NCI-H524 (cell line): ENCODE results near the gene FKBP1B.
"Not testable (repeated sequence)": the region's sequence is repeated elsewhere in the genome, so short reads cannot be mapped to it uniquely, and the experiment has no call there.

Experiments used
- DNase-seq, 2 experiments: peaks; one replicate each; lab custom pipeline; 2025; lab: John Stamatoyannopoulos, UW

Gene FKBP1B

DNA sequence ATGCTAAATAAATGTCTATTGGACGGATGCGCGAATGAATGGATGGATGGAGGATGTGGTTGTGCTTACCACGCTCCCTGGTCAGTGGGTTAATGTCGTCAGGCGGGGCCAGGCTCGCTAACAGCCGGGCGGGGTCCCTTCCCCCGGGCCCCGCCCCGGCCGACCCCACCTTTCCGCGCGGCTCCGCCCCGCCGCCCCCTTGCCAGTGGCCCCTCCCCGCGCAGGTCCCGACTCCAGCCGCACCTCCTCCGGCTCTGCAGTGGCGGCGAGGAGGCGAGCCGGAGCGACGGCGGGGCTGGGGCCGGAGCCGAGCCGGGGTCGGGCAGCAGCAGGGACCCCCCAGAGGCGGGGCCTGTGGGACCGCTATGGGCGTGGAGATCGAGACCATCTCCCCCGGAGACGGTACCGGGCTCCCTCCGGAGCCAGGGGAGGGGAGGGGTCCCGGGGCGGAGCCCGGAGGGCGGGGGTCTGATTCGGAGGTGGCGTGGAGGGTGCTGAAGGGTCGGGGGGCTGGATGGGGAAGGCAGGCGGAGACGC is at the start of gene FKBP1B:
FKBP1B (plus strand) TSS at position 257 of the 537 bp plus-strand sequence; CDS start at position 366, 109 bp downstream.
- peak; percentile 71 to 78 for DNase-seq

DNA sequence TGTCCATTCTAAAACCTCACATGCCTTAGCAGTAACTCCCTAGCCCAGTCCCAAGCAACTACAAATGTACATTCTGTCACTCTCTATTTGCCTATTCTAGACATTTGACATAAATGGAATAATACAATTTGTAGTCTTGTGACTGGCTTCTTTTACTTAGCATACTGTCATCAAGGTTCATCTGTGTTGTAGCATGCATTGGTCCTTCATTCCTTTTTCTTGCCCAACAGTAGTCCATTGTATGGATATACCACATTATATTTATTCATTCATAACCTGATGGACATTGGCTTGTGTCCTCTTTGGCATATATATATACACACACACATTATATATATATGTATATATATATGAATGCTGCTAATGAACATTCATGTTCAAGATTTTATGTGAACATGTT is 41.8 kb upstream of the FKBP1B start:
- no peak for DNase-seq

DNA sequence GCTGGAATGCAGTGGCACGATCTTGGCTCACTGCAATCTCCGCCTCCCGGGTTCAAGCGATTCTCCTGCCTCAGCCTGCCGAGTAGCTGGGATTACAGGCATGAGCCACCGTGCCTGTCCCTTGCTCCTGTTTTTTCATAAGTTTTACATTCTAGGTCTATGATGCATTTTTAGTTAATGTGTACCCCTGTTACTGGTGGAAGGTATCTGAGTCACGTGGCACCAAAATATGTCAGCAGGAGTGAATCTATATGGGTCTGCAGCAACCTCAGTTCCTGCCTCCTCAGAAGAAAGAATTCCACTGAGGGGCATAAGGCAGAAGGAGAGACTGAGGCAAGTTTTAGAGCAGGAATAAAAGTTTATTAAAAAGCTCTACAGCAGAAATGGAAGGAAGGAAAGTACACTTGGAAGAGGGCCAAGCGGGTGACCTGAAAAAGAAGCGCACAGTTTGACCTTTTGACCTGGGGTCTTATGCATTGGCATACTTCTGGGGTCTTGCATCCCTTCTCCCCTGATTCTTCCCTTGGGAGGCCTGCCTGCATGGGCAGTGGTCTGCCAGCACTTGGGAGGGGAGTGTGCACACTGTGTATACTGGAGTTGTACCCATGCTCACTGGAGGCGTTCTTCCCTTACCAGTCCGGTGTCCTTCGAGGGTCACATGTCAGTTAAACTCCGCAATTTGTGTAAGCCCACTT is 40.7 kb upstream of the FKBP1B start:
- no peak for DNase-seq

DNA sequence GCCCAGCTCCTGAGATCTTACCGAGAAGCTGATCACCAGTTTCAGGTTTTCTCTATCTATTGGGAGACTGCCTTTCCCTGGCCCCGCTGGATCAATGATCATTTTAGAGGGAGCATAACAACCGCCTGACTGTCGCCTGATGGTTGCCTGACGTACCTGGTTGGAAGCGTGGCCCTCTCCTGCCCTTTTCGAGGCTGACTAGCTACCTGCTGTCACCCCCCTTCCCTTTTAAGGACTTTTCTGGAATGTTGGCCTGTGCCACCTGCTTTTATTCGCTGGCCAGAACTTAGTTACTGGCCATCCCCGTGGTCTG is 40.2 kb upstream of the FKBP1B start:
- no peak for DNase-seq

DNA sequence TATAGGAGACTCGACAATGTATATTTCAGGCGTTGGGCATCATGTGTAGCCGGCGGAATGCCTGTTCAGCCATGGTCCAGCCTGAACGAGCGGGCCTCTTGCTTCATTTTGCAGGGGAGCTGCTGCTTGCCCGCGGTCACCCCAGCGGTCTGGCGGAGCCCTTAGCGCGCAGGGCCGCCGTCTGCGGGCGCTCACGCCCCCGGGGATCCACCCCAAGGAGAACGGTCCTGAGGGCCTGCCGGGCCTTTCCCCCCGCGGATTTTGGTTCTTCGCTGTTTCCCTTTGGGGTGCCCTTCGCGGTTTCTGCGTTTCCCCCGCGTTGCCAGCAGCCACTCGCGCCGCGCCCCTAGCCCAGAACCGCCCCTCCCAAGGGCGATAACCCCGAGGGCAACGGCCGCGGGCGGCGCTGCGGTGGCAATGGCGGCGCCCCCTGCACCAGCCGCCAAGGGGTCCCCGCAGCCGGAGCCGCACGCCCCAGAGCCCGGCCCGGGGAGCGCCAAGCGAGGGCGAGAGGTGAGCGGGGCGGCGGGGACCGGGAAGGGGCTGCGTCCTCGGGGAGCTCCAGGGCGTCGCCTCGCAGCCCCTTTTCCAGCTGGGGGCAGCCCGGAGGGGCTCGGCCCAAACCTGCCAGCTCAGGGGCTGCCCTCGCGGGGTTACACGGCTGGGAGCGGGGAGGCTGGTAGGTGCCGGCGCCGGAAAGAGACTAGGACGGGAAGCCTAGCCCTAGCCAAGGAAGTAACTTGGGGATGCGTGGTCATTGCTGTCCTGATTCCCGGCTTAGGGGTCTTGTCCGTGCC is 39.7 kb upstream of the FKBP1B start, which contains the start of gene MFSD2B:
MFSD2B (plus strand) TSS at position 406 of the 797 bp plus-strand sequence; CDS start at position 418, 12 bp downstream.
- no peak for DNase-seq

DNA sequence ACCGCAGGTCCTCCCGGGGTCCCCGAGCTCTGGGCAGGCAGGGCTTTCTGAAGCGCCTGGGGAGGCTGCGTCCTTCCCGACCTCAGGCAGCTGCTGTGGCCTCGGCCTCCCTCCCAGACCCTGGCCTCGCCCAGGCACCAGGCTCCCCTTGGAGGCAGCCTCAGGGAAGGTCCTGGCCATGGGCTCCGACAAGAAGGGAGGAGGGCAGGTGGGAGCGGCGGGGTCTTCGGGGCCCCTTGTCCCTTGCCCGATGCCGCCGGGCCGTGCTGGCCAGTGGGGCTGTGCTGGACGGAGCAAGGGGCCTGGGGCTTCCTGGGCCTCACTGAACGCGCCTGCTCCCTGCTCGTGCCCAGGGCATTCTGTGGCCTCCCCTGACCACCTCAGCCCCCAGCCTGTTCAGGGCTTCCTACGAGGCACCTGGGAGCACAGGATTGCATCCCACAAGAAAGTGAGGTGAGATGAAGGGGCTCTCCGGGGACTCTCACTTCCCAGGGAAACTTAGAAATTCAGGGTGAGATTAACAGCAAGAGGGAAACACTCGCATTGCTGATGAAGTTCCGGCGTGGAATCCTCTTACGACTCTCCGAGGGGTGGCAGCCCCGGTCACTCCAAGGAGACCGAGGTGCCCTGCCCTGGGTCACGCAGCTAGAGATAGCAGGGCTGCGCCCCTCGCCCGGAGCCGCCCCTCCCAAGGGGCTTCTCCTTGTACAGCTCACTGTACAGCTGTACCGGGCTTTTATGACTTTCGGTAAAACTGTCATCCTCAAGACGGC is 38.9 kb upstream of the FKBP1B start:
- DNase-seq: no peak

DNA sequence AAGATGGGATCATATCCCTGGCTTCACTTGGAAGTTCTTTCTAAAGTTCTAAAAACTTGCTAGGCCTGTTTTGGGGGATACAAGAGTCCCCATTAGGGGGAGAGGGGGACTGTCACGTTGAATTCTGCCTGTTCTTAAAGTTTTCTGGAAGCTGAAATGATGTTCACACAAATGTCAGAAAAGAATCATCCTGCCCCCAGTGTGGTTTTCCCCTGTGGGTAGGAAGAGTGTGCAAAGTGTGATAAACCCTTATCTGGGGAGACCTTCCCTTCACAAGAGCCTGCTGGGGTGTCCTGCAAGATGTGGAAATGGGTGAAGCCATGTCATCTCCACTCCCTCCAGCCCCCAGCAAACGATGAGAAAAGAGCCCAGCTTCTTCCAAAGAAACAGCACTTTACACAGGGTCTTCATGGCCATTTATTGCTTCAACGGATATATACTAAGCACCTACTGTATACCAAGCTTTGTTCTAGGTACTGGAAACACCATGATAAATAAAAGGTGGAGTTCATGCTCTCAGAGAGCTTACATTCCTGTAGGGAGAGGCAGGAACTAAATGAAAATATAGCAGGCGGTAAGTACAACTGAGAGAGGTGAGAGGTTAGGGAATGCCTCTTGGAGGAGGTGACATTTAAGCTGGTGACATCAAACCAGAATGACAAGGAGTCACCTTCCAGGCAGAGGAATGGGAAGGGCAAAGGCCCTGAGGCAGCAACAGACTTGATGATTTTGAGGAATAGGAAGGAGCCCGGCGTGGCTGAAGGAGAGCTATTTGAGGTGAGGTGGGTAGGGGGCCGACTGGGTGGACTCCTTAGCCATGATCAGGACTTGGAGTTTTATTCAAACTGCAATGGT is 38.1 kb upstream of the FKBP1B start:
- DNase-seq: no peak

DNA sequence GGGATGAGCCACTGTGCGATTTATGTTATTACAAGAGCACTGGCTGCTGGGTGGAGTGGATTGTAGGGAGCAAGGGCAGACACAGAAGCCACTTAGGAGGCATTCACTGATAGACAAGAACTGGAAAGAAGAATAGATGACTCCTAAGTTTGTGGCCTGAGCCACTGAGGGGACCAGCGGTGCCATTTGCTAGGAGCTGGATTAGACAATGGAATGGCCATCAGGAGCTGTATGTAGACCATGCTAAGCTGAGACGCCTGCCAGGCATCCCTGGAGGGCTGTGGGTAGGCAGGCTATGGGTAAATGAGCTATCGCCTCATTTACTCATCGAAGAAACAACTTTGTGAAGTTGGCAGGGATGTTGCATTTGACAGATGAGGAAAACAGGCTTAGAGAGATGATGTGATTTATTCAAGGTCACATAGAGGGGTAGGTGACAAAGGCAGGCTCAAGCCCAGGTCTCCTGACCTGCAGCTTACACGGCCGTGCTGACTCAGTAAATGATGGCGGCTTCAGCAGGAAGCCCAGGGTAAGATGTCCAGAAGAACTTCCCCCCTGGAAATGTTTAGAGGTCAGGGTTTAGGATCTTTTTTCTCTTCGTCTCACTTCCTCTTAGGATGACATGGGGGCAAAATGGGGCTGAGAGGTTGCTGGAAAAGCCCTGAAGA is 36.9 kb upstream of the FKBP1B start:
- DNase-seq: no peak

DNA sequence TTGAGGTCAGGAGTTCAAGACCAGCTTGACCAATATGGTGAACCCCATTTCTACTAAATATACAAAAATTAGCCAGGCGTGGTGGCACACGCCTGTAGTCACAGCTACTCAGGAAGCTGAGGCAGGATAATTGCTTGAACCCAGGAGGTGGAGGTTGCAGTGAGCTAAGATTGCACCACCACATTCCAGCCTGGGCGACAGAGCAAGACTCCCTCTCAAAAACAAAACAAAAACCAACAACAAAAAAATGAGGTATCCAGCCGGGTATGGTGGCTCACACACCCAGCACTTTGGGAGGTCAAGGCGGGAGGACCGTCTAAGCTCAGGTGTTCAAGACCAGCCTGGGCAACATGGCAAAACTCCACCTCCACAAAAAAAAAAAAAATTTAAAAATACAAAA is 34.6 kb upstream of the FKBP1B start:
- not testable (repeated sequence) for DNase-seq

DNA sequence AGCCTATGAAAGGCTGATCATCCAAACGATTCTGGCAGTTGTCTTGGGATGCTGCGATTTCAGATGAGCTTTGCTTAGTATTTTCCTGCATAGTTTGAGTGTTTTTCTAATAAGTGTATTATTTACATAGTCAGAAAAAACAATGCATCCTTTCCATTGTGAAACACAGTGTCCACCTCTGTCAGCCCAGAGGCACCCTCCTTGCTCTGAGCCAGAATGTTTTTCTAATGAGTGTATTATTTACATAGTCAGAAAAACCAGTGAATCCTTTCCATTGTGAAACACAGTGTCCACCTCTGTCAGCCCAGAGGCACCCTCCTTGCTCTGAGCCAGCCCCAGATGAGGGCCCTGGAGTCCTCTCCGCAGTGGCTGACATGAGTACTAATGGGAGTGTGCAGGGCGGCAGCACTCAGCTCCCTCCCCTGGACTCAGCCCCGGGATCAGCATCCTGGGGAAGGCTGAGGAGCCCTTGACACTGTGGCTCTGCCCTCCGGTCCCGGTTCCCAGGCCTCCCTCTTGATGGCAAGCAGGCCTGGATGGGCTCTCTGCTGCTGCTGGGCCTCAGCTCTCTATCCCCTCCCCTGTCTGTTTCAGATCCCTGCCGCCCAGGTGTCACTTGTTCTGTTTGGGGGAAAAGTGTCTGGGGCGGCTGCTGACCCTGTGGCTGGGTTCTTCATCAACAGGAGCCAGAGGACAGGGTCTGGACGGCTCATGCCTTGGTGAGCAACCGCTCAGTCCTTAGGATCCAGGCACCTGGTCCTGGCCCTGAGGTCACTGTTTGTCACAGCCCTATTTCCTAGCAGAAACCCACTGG is 33.8 kb upstream of the FKBP1B start:
- no peak for DNase-seq

DNA sequence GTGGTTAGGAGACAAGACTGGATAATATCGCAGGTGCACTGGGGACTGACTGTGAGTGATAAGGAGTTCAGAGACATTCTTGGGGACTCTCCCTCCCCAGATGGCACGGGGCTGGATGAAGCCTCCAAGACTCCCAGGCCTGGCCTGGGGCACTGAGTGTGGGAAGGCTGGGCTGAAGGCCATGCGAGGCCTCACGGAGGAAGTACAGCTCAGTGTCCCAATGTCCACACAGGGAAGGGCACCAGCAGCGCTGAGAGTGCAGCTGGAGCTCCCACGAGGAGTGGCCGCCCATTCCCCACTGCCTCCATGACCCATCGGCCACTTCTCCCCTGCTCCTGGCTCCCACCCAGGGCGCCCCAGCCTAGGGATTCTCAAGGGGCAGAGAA is 33.2 kb upstream of the FKBP1B start:
- no peak for DNase-seq

DNA sequence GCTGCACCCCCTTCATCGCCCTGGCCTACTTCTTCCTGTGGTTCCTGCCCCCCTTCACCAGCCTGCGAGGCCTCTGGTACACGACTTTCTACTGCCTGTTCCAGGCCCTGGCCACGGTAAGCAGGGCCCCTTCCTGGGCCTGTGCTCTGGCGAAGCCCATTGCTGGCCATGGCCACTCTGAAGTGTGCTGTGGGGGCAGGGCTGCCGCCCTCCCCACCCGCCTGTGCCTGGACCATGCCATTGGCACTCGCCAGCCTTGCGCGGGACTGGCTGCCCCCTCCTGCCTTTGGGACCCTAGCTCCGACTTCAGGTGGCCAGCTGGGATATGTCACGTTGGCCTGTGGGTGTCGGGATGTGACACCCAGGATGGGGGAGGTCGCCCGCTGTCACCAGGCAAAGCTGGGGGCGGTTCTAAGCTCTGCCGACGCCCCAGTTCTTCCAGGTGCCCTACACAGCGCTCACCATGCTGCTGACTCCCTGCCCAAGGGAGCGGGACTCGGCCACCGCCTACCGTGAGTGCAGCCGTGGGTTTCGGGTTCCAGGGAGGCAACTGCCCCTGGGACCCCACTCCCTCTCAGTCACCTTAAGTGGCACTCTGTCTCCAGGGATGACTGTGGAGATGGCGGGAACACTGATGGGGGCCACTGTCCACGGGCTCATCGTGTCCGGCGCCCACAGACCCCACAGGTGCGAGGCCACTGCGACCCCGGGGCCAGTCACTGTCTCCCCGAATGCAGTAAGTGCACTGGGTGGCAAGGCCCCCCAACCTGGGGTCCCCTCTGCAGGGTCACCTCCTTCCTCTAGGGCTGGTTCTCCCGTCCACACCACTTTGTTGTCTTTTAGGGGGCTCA is 32.5 kb upstream of the FKBP1B start:
- no peak for DNase-seq

DNA sequence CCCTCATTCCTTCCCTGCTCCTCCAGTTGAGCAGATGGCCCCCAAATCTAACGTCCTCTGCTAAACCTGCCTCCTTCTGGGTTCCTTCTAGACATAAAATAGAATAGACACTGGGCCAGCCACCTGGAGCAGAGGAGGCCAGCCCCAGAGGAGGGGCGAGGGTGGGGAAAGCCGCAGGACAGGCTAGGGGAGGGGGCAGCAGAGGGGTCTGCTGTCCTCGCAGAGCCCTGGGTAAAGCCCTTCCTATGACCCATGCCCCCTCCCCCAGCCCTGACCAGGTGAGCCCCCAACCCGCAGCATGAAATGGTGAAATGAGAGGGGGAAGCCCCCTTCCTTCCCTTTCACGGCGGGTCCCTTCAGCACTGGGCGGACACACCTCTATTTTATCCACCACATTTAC is 31.8 kb upstream of the FKBP1B start:
- no peak for DNase-seq

DNA sequence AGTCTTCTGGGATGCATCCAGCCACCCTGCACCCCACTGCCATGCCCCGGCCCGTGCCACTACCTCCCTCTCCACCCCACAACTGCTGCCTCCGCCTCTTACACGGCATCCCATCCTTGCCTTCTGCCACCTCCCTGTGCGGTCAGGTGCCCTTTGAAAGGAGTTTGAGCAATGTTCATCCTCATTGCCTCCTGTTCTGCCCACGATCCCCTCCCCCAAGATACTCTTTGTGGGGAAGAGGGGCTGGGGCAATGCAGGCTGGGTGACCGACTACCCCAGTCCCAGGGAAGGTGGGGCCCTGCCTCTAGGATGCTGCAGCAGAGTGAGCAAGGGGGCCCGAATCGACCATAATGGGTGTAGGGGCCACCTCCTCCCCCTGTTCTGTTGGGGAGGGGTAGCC is 31.3 kb upstream of the FKBP1B start:
- DNase-seq: no peak

DNA sequence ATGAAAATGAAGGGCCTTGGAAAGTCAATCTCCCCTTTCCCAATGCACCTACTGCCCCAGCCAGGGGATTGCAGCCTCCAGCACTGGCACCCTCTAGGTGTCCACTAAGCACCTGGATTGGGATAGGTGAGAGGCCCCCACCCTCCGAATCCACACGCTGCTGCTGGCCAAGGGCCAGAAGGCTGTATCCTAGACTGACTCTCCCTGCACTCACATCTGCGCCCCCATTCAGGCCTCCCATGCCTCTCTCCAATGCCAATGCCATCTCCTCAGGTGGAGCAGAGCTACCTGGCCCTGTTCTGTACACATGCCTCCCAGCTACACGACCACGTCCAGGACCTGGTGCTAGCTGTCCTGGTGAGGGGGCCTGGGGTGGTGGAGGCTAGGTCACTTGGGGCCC is 29.8 kb upstream of the FKBP1B start:
- no peak for DNase-seq

DNA sequence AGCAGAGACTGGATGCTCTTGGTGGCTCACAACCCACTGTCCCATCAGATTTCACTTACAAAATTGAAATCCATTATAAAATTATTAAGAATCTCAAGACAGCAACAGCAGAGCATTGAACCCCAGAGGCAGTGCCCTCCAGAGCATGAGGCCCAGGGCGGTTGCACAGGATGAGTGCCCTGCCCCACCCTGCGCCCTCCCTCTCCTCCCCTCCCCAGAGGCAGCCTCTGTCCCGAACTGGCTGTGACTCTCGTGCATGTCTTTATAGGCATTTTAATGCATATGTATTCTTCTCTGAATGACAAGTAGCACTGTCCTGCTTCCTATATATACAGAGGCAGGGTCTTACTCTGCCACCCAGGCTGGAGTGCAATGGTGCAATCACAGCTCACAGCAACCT is 29.3 kb upstream of the FKBP1B start:
- DNase-seq: no peak

DNA sequence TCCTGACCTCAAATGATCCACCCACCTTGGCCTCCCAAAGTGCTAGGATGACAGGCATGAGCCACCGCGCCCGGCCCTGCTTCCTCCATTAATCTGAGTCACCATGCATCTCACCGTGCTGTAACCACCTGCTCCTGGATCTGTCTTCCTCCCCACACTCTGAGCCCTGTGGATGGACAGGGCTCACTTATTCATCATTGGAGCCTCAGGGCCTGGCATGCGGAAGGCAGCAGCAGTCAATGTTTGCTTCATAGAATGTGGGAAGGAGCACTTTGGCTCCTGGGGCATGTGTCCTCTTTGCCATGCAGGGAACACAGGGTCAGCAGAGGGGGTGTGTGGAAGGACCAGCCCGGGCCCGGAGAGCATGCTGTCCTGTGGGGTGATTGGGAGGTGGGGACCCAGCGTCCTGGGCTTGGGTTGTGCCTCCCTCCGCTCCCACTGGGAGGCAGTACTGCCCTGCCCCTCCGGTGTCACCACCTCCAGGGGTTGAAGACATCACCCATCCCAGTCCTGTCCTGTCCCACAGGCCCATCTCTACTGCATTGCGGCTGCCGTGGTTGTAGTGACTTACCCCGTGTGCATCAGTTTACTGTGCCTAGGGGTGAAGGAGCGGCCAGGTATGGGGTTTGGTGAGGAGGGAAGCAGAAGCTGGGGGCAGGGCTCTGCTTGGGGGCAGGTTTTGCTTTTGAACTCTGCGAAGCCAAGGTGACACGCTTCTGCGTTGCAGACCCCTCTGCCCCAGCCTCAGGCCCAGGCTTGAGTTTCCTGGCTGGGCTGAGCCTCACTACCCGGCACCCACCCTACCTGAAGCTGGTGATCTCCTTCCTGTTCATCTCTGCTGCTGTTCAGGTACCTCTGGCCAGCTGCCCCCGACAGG is 28.2 kb upstream of the FKBP1B start:
- no peak for DNase-seq

DNA sequence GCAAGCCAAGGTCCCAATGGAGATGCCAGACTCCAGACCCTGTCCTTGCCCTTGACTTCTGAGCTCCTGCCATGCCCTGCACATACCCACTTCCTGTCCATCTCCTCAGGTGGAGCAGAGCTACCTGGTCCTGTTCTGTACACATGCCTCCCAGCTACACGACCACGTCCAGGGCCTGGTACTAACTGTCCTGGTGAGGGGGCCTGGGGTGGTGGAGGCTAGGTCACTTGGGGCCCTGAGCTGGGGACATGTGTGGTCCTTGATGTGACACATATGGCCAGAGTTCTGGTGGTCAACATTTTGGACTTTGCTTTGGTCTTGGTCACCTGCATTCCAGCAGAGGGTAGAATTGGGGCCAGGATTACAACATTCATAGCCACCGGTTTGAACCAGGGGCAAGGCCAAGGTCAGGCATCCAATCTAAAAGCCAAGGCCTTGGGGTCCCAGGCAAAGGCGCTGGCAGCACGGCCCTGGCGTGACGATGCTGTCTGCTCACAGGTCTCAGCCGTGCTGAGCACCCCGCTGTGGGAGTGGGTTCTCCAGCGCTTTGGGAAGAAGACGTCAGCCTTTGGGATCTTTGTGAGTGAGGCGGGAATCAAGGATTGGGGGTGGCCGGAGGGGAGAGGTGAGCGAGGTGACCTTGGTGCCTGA is 27.1 kb upstream of the FKBP1B start:
- no peak for DNase-seq
